D341Med (cell line): ENCODE results near the gene KCNJ10.

Source experiments
- DNase-seq: peaks from one replicate; pipeline ENCODE4 v3.0.0; 2012; ENCODE audit warnings: low spot score

KCNJ10 gene

GRCh38 chr1:159990005-159990404, 80.0 kb downstream of the KCNJ10 start:
- DNase-seq = no peak

GRCh38 chr1:159989581-159989980, 80.4 kb downstream of the KCNJ10 start:
- DNase-seq = no peak

GRCh38 chr1:159988006-159988405, 82.0 kb downstream of the KCNJ10 start:
- DNase-seq = no peak

GRCh38 chr1:159987186-159987585, 82.8 kb downstream of the KCNJ10 start:
- DNase-seq = no peak

- DNase-seq = no peak
These were observed 83.4 kb downstream of the KCNJ10 start for GRCh38 chr1:159986531-159986930.

GRCh38 chr1:159986093-159986492, 83.9 kb downstream of the KCNJ10 start:
- DNase-seq = no peak

GRCh38 chr1:159985473-159985872, 84.5 kb downstream of the KCNJ10 start:
- no peak for DNase-seq

- DNase-seq = no peak
These were observed 86.3 kb downstream of the KCNJ10 start for GRCh38 chr1:159983681-159984080.

- DNase-seq = no peak
These were observed 87.7 kb downstream of the KCNJ10 start for GRCh38 chr1:159982280-159982679.

GRCh38 chr1:159981351-159982055, 88.5 kb downstream of the KCNJ10 start:
- no peak for DNase-seq

GRCh38 chr1:159980786-159981185, 89.2 kb downstream of the KCNJ10 start:
- no peak for DNase-seq

- DNase-seq = no peak
These were observed 89.9 kb downstream of the KCNJ10 start for GRCh38 chr1:159980076-159980475.

- no peak for DNase-seq
These were observed 90.7 kb downstream of the KCNJ10 start for GRCh38 chr1:159979257-159979656.

GRCh38 chr1:159978107-159978398, 91.9 kb downstream of the KCNJ10 start:
- no peak for DNase-seq

- DNase-seq = no peak
These were observed 92.4 kb downstream of the KCNJ10 start for GRCh38 chr1:159977364-159978106.

GRCh38 chr1:159974350-159974965, 95.5 kb downstream of the KCNJ10 start:
- DNase-seq = no peak

GRCh38 chr1:159973350-159973940, 96.5 kb downstream of the KCNJ10 start:
- DNase-seq = no peak

- no peak for DNase-seq
These were observed 97.3 kb downstream of the KCNJ10 start for GRCh38 chr1:159972443-159973205.

- no peak for DNase-seq
These were observed 99.0 kb downstream of the KCNJ10 start for GRCh38 chr1:159970932-159971342.

GRCh38 chr1:159968901-159969300, 101.1 kb downstream of the KCNJ10 start:
- no peak for DNase-seq

GRCh38 chr1:159965263-159965662, 104.7 kb downstream of the KCNJ10 start:
- no peak for DNase-seq

- no peak for DNase-seq
These were observed 105.8 kb downstream of the KCNJ10 start for GRCh38 chr1:159964144-159964543.
